T-helper 2 cell treated with Interferon-gamma antibody and Interleukin-4, amounts not matched to agents 5 μg/mL and 100 μg/mL, for 36 hours (primary cell): ENCODE data around the gene CD59.

Source experiments
- DNase-seq: peaks from one replicate; pipeline ENCODE4 v3.0.0; 2021; ENCODE audit warnings: low spot score
- H3K27ac Mint-ChIP-seq: one replicate; pipeline ENCODE4 v1.8.0; 2021; ENCODE audit warnings: mild to moderate bottlenecking, mixed read lengths
- H3K27me3 Mint-ChIP-seq: one replicate; pipeline ENCODE4 v1.8.0; 2021; ENCODE audit warnings: low read depth, mixed read lengths
- H3K36me3 Mint-ChIP-seq: one replicate; pipeline ENCODE4 v1.8.0; 2021; ENCODE audit warnings: low read depth, mixed read lengths
- H3K4me1 Mint-ChIP-seq: one replicate; pipeline ENCODE4 v1.8.0; 2021; ENCODE audit warnings: low read depth, mixed read lengths
- H3K4me3 Mint-ChIP-seq: one replicate; pipeline ENCODE4 v1.8.0; 2022; ENCODE audit warnings: mild to moderate bottlenecking, moderate library complexity, mixed read lengths
- H3K9me3 Mint-ChIP-seq: one replicate; pipeline ENCODE4 v1.8.0; 2021; ENCODE audit warnings: mixed read lengths

CD59 gene, protein sequence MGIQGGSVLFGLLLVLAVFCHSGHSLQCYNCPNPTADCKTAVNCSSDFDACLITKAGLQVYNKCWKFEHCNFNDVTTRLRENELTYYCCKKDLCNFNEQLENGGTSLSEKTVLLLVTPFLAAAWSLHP

GRCh38 chr11:33736148-33736812 lies at the start of gene CD59:
Gene CD59 (minus strand): TSS chr11:33736423. CDS start chr11:33722445, 13,978 bp downstream.
- peaks cover 14% of the 10 kb centered on the region for H3K27me3 Mint-ChIP-seq
- H3K4me1 Mint-ChIP-seq: peaks cover 30% of the 10 kb centered on the region
- peak; percentile 85 for DNase-seq
- no peaks in the 10 kb centered on the region for H3K9me3 Mint-ChIP-seq
- H3K4me3 Mint-ChIP-seq: peak within 1 kb of the TSS; percentile 89
- H3K36me3 Mint-ChIP-seq: peaks cover 22% of the 10 kb centered on the region
- peak within 1 kb of the TSS; percentile 89 for H3K27ac Mint-ChIP-seq

GRCh38 chr11:33785609-33786008 lies 49.4 kb upstream of the CD59 start:
- H3K4me3 Mint-ChIP-seq: no peak overlapping the region
- no peaks in the 10 kb centered on the region for H3K9me3 Mint-ChIP-seq
- no peak for DNase-seq
- peaks cover 44% of the 10 kb centered on the region for H3K27me3 Mint-ChIP-seq
- peaks cover 4% of the 10 kb centered on the region for H3K4me1 Mint-ChIP-seq
- H3K27ac Mint-ChIP-seq: no peak overlapping the region
- H3K36me3 Mint-ChIP-seq: no peaks in the 10 kb centered on the region

DNA sequence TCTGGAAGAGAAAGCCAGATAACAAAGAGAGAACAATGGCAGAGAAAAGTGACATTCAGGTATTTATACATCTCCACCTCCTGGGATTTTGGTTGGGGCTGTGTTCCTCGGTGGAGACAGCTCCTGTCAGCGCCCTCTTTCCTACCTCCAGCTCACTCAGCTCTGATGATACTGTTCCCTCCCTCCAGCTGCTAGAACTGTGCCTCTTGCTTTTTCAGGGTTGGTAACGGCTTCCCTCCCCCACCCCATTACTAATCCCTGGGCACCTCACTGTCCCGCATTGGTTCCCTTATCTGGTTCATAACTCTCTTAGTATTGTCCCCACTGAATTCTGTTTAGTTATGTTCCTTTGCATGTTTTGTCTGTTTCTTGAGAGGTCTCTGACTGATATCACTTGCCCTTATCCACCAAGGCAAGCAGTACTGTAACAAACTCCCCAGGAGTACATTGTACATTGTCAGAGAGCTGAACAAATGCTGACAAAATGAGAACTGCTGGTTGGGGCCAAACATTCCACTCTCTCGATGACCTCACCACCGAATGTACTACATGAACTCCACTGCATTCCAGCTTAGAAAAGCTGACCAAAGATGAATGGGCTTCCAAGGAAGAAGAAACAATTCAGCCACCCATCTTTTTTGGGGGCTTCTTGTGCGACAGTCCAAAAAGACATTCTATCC lies 43.8 kb upstream of the CD59 start:
- DNase-seq: no peak

DNA sequence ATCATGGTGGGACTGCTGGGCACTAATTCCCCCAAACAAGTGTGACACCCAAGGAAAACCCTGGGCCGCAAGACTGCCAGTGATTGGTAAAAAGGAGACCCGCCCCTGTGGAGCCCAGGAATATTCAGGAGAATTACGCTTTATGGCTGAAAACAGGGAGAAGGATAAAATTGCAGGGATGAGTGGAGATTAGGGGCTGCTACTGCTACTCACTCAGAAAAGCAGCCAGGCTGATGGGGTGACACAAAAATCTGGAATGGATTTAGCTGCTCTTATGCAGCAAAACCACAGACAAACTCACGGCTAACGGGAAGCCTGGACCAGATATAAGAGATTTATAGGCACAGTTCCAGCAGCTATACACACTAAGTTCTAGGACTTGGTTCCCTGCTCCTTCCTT lies 42.5 kb upstream of the CD59 start:
- no peak for DNase-seq
- Mint-ChIP-seq H3K4me3 (no peak overlapping the region), H3K36me3 (no peaks in the 10 kb centered on the region), H3K27me3 (peaks cover 64% of the 10 kb centered on the region), H3K27ac (no peak overlapping the region), H3K4me1 (peaks cover 12% of the 10 kb centered on the region), H3K9me3 (no peaks in the 10 kb centered on the region)

More for the DNA sequence above, 43.8 kb upstream of the CD59 start:
- Mint-ChIP-seq H3K36me3 (no peaks in the 10 kb centered on the region), H3K9me3 (no peaks in the 10 kb centered on the region), H3K27ac (no peak overlapping the region), H3K27me3 (peaks cover 68% of the 10 kb centered on the region), H3K4me3 (no peak overlapping the region), H3K4me1 (peaks cover 8% of the 10 kb centered on the region)

DNA sequence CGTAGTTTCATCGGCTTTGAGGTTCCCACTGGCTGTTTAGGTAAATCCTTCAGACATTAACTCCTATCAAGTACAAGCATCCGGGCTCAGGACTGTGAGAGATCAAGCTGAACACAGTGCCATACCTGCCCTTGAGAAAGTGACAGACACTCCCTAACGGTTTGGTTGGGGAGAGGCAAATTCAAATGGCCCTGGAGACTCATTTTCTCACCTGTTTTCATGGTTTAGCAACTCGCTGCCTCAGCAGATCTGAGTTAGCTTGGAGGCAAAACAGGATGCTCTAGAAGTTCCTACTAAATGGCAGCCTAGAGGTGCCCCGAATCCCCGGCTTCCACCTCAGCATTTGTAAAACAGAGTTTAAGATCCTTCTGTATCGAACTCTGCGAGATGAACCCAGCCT lies 41.7 kb upstream of the CD59 start:
- Mint-ChIP-seq H3K9me3 (no peaks in the 10 kb centered on the region), H3K4me3 (no peak overlapping the region), H3K27me3 (peaks cover 58% of the 10 kb centered on the region), H3K36me3 (no peaks in the 10 kb centered on the region), H3K27ac (no peak overlapping the region), H3K4me1 (peaks cover 18% of the 10 kb centered on the region)
- DNase-seq: no peak

- H3K4me1 Mint-ChIP-seq: peaks cover 31% of the 10 kb centered on the region
- peak overlapping the region; percentile 17 for H3K4me3 Mint-ChIP-seq
- H3K27me3 Mint-ChIP-seq: peaks cover 50% of the 10 kb centered on the region
- H3K9me3 Mint-ChIP-seq: no peaks in the 10 kb centered on the region
- DNase-seq: no peak
- no peaks in the 10 kb centered on the region for H3K36me3 Mint-ChIP-seq
- H3K27ac Mint-ChIP-seq: no peak overlapping the region
Observed at GRCh38 chr11:33775832-33776470, 39.7 kb upstream of the CD59 start.

DNA sequence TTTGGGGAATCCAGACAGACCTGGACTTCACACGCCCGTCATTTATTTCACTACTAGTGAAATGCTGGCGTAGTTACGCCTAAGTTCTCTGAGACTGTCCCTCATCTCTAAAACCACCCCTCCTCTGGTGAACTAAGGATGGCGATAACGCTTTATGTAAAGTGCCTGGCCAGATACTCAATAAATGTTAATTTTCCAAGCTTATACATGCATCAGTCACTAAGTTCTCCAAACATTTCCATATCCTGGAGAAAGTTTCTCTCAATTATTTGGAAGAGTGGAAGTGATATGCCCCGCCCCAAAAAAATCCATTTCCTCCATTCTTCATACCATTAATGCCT lies 39.2 kb upstream of the CD59 start:
- Mint-ChIP-seq H3K27ac (no peak overlapping the region), H3K4me1 (peaks cover 31% of the 10 kb centered on the region), H3K36me3 (peaks cover under 1% of the 10 kb centered on the region), H3K9me3 (no peaks in the 10 kb centered on the region), H3K27me3 (peaks cover 47% of the 10 kb centered on the region), H3K4me3 (peak overlapping the region; percentile 94)
- no peak for DNase-seq

- H3K4me1 Mint-ChIP-seq: peaks cover 31% of the 10 kb centered on the region
- no peaks in the 10 kb centered on the region for H3K9me3 Mint-ChIP-seq
- H3K27ac Mint-ChIP-seq: peak overlapping the region; percentile 76
- peaks cover 4% of the 10 kb centered on the region for H3K36me3 Mint-ChIP-seq
- DNase-seq: no peak
- H3K4me3 Mint-ChIP-seq: peak overlapping the region; percentile 94
- H3K27me3 Mint-ChIP-seq: peaks cover 42% of the 10 kb centered on the region
Observed at GRCh38 chr11:33774736-33775466, 38.7 kb upstream of the CD59 start.

DNA sequence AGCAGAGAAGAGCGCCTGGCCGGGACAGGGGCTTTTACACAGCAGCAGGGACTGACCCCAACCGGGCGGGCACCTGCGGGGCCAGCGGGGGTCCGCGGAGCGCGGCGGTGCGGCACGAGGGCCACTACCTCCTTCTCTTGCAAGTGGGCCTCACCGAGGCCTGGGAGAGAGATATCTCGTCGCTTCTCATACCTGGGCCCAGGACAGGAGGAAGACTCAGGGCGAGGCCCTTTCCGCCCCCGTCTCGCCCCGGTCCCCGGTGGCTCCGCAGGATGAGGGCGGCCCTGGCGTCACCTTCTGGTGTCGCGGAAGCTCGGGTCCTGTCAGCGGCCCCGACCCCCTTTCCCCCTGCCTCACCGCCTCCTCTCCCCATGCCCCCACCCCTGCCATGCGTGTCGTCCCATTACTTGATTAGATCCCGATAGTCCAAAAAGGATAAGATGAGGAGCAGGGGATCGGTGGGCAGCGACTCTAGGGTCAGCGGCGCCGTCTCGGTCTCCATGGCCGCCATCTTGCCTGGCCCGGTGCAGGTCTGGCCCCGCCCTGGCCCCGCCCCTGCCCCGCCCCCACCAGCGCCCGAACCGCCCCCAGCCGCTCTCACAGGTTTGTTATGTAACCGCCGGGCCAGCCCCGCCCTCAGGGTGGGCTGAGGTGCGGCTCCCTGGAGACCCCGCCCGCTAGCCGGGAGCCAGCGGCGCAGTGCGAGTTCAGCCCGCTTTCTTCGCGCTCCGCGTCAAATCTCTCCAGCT lies 37.9 kb upstream of the CD59 start, which contains the start of gene FBXO3:
Gene FBXO3, minus strand, starts transcription at position 534 of the 749 bp plus-strand sequence. Its CDS starts 23 bp downstream, at position 511.
- DNase-seq: peak; percentile 71
- peaks cover 36% of the 10 kb centered on the region for H3K27me3 Mint-ChIP-seq
- H3K9me3 Mint-ChIP-seq: no peaks in the 10 kb centered on the region
- H3K4me1 Mint-ChIP-seq: peaks cover 31% of the 10 kb centered on the region
- peak within 1 kb of the TSS; percentile 96 for H3K27ac Mint-ChIP-seq
- H3K4me3 Mint-ChIP-seq: peak within 1 kb of the TSS; percentile 94
- peaks cover 9% of the 10 kb centered on the region for H3K36me3 Mint-ChIP-seq

DNA sequence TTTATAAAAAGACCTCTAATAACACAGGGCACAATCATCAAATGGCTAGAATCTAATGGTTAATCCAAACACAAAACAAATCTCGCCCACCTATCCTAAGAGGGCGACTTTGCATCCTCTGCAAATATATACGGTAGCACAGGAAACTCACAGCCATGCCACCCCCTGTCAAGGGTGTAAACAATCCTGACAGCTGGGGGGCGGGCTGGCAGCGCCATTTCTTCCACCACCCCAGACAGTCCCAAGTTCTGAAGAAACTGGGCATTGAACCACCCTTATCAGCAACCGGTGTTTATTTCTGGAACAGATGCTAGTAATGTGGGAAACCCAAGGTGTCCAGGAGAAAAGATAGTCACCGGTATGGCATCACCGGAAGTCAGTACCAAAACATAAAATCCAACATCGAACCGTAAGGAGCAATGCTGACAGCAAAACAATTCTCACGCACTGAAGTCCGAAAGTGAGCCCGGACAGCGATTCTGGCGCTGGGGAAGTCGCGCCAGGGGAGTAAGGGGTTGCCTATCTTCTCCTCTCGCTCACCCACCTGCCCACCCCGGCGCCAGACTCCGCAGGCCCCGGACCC lies 37.3 kb upstream of the CD59 start:
- Mint-ChIP-seq H3K27me3 (peaks cover 29% of the 10 kb centered on the region), H3K9me3 (no peaks in the 10 kb centered on the region), H3K4me1 (peaks cover 31% of the 10 kb centered on the region), H3K27ac (peak overlapping the region; percentile 81), H3K36me3 (peaks cover 12% of the 10 kb centered on the region), H3K4me3 (peak overlapping the region; percentile 94)
- no peak for DNase-seq

GRCh38 chr11:33772870-33773269 lies 36.6 kb upstream of the CD59 start:
- Mint-ChIP-seq H3K4me1 (peaks cover 31% of the 10 kb centered on the region), H3K27ac (peak overlapping the region; percentile 39), H3K36me3 (peaks cover 13% of the 10 kb centered on the region), H3K27me3 (peaks cover 23% of the 10 kb centered on the region), H3K4me3 (peak overlapping the region; percentile 94), H3K9me3 (no peaks in the 10 kb centered on the region)
- DNase-seq: no peak

- Mint-ChIP-seq H3K27ac (no peak overlapping the region), H3K4me1 (peaks cover 31% of the 10 kb centered on the region), H3K36me3 (peaks cover 13% of the 10 kb centered on the region), H3K27me3 (peaks cover 21% of the 10 kb centered on the region), H3K9me3 (no peaks in the 10 kb centered on the region), H3K4me3 (peak overlapping the region; percentile 94)
- DNase-seq: no peak
Observed at GRCh38 chr11:33772300-33772699, 36.1 kb upstream of the CD59 start.

GRCh38 chr11:33770236-33770635 lies 34.0 kb upstream of the CD59 start:
- H3K27me3 Mint-ChIP-seq: peaks cover 7% of the 10 kb centered on the region
- no peak overlapping the region for H3K27ac Mint-ChIP-seq
- H3K9me3 Mint-ChIP-seq: no peaks in the 10 kb centered on the region
- no peak for DNase-seq
- H3K4me3 Mint-ChIP-seq: no peak overlapping the region
- peaks cover 26% of the 10 kb centered on the region for H3K36me3 Mint-ChIP-seq
- peaks cover 26% of the 10 kb centered on the region for H3K4me1 Mint-ChIP-seq
